Superior temporal gyrus (tissue), 1 donor: ENCODE data around the gene BHLHA15.
"Not testable (repeated sequence)": the region's sequence is repeated elsewhere in the genome, so short reads cannot be mapped to it uniquely, and the experiment has no call there.

Experiments used
- DNase-seq: peaks from one replicate; pipeline ENCODE4 v3.0.0-alpha.2; 2016; ENCODE audit errors: extremely low spot score

The BHLHA15 gene

DNA sequence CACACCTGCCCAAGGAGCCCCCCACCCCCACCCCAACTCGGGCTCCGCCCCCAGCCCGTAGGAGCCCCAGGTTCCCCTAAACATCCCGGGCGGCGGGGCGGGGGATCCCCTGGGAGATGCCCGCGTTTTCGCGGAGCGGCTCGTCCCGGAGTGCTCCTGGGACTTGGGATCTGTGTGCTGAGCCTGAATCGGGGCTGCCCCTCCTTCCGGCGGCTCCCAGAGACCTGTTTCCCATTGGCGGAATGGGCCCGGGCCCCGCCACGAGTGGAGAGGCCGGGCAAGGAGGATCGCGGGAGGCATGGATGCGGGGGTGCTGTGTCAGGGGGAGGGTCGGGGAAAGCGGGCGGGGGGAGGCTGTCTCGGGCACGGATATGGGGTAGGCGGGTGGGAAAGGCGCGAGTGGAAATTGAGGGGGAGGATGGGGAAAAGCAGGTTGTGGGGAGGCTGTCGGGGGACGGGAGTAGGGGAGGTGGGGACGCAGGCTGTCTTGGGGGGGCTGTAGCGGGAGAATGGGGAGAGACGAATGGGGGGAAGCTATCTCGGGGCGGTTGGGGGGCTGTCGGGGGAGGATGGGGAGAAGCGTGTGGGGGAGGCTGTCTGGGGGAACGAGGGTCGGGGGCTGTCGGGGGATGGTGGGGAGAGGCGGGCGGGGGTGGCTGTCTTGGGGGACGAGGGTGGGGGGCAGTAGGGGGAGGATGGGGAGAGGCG lies 572 bp upstream of the BHLHA15 start:
- no peak for DNase-seq

DNA sequence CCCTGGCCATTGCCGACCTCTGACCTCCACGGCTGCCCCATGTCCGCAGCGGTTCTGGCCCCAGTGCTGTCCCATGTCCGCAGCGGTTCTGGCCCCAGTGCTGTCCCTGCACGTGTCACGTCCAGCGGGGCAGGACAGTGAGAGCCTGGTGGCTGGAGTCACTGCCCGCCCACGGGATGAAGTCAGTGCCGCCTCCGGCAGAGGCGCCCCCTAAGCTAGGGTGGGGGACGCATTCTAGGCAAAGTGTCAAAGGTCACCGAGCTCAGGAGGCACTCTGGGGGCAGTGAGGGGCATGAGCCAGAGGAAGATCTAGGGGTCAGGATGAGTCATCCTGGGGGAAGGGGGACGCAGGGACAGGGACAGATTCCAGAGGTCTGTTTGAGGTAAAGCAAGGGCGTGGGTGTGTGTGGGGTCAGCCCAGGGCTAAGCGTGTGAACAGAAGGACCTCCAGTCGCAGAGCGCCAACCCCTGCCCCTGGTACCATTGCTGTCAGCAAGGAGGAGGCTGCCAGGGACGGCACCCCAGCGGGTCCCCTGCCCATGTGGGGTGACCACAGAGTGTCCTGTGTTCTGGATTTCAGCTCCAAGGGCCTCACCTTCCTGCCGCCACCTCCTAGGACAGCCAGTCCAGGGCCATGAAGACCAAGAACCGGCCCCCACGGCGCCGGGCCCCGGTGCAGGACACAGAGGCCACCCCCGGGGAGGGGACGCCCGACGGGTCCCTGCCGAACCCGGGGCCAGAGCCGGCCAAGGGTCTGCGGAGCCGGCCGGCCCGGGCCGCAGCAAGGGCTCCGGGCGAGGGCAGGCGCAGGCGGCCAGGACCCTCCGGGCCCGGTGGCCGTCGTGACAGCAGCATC lies 665 bp downstream of the BHLHA15 start:
- no peak for DNase-seq

DNA sequence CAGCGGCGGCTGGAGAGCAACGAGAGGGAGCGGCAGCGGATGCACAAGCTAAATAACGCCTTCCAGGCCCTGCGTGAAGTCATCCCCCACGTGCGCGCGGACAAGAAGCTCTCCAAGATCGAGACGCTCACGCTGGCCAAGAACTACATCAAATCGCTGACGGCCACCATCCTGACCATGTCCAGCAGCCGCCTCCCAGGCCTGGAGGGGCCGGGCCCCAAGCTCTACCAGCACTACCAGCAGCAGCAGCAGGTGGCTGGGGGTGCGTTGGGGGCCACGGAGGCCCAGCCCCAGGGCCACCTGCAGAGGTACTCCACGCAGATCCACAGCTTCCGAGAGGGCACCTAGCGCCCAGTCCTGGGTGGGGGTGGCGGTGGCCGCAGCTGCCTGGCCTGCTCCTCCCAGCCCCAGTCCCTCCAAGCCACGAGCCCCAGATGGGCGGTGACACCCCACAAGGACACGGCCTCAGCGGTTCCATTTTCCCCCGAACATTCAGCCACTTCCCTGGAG lies 1.3 kb downstream of the BHLHA15 start:
- DNase-seq, result no peak

DNA sequence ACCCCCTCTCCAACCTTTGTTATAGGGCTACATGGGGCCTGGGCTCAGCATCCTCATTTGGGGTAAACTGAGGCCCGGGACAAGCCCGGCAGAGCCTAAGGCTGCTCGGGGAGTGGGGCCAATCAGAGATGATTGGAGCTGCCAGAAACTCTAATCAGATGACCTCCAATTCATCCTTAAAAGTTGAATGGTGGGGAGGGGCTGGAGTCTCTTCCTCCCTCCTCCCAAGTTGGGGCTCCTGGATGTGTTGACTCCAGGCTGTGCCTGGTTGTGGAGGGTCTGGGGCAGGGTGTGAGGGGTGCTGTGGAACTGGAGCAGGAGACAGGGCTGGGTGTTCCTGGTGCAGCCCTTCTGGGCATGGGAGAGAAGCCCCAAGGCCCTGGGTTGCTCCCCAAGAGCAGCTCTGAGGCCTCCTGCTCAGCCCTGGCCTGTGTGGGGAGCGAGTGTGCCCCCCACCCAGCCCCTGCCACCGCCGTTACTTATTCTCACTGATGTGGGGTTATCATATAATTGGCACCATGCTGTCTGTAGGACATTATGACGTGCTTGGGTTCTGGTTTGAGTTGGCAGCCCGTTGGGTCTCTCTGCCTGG lies 2.2 kb downstream of the BHLHA15 start:
- DNase-seq, result no peak

DNA sequence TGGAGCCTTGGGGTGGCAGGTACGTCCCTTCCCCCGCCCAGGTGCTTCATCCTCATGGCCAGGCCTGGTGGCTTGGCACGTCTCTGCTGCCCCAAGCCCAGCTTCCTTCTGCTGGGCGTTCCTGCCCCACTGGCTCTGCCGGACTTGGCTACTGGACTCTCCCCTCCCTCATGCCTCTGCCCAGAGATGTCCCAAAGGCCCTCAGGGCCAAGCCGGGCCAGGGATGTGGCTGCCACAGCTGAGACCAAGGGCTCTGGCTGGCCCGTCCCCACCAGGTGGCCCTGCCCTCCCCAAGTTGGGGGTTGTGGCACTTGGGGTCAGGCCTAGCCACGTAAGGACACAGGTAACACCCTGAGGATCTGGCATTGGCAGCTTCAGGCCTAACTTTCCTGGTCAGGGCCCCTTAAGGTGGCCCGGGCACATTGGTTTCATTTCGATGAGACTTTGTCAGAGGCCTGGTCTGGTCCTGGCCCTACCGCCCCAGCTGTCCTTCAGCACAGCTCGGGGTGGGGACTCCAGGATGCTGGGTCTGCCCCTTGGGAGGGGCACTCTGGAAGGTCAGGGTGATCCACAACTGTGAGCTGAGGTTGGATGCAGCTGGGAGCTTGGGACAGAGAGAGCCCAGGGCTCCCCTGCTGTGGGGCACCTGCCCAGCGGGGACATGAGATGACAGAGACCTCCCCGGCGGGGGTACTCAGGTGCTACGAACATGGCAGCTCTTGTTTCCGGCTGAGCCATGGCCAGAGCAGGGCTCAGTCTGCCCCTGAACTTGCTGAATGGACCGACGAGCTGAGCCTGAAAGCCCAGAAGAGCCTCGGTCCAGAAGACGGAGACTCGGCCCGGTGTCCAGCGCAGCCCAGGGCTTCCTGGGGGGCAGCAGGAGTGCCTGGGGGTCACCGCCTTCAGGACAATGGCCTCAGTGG lies 2.9 kb downstream of the BHLHA15 start:
- no peak for DNase-seq

DNA sequence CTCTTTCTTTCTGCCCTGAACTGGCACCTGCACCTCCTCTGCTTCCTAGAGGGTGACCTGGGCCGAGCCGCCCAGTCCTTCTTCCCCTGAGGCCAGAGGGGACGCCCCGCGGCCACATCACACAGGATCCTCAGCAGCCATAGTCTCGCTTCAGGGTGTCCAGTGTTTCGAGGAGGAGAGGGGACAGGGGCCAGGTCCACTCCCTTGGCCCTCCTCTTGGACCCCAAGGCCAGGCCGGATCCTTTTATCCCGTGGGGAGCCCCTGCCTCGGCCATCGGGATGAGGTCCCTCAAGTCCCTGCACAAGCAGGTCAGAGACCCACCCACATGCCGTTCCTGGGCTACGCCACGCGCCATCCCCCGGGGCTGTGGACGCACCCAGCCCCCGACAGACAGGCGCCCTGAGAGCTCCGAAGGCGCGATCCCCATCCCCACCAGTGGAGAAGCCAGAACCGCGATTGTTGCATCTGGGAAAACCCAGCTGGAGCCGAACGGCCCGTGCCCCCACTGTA lies 3.6 kb downstream of the BHLHA15 start:
- DNase-seq, result no peak

DNA sequence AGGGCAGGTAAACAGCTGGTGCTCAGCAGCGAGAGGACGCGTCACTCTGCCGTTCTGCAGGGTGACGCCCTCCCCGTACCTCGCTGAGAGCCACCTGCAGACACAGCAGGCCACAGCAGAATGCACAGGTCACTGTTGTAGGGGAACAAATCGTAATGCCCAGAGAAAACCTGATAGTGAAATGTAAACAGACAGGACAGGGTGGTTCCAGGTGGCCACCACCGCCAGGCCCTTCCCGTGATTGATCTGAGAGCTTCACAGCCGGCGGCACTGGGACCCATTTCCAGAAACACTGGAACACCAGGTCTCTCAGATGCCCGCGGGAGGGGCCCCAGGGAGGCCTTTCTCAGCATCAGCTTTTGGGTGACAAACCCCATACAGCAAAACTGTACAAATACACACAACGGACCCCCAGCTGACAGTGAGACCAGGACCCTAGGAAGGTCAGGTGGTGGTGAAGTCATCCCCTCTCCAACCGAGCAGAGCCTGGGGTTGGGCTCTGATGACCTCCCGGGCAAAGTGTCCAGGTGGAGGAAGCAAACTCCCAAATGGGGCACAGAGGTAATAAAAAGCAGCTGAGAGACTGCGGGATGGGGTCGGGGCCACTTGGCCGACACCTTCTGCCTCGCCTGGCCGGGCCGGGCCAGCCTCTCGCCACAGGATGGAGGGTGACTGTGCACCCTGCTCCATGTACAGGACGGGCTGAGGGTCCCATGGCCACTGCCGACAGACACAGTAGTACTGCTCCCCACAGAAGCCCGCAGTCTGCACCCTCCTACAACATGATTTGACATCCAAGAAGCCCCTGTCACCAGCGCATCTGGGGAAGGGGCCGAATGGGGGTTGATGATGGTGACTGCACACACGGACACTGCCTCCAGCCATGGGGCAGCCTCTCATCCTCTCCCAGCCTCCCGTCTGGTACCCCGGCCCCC lies 4.6 kb downstream of the BHLHA15 start:
- no peak for DNase-seq

DNA sequence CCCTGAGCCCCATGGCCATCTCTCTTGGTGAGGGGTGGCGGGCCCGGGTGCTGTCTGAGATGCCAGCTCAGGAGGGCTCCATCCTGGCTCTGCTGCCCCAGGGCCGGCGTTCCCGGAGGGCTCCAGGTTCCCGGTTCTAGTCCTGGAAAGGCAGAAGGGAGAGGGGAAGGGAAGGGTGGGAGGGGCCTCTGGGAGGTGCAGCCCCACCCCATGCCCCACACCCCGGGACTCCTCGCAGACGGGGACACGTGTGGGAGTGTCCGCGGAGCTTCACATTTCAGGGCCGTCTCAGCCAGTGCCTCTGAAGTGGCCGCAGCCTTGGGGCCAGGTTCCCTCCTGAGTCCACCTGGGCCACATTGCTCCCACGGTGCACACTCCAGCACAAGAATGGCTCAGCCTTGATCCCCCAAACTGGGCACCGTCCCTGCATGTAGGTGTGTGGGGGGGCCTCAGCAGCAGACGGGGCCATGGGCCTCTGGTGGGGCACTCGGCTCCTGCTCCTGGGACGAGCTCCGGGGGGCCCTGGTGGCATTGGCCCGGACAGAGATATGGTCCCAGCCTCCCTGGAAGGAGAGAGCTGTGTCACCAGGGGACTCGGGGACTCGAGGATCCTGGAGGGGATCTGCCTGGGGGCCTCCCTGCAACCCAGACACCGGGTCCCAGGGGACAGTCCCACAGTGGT lies 5.8 kb downstream of the BHLHA15 start:
- DNase-seq, result no peak

DNA sequence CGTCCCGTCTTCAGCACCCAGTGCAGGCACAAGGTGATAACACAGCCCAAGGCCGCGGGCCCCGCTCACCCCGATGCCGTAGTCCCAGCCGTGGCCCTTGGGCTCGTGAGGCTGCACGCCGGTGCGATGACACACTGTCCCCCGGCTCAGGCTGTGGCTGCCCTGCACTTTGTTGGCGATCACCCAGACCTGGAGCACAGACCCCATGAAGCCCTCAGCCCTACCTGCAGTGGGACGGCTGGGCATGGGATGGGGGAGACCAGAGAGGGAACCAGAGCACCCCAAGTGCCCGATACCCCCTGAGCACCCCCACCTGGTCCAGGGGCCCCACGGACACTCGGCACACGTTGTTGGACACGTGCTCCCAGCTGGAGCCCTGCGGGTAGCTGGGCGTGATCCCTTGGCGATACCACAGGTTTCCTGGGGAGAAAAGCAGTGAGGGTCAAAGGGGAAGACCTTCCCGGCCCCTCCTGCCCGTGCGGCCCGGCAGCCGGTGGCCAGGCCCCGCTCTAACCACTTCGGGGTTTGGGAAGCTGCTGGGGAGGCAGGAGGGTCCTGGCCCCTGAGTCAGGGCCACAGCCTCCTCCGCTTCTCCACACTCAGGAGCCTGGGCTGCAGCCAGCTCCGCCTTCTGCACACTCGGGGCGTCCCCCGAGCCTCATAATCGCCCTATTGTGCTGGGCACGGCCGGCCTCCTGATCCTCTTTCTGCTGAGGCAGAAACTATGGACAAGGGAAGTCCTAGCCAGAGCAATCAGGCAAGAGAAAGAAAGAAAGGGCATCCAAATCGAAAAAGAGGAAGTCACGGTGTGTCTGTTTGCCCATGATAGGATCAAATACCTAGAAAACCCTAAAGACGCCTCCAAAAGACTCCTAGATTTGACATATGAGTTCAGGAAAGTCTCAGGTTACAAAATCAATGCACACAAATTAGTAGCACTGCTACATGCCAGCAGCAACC lies 6.7 kb downstream of the BHLHA15 start:
- peak; percentile 80 for DNase-seq

DNA sequence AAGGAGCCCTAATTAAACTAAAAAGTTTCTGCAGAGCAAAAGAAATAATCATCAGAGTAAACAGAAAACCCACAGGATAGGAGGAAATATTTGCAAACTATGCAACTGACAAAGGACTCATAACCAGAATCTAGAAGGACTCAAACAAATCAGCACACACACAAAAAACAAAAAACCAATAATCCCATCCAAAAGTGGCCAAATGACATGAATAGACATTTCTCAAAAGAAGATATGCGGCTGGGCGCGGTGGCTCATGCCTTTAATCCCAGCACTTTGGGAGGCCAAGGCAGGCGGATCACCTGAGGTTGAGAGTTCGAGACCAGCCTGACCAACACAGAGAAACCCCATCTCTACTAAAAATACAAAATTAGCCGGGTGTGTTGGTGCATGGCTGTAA lies 8.1 kb downstream of the BHLHA15 start:
- not testable (repeated sequence) for DNase-seq

DNA sequence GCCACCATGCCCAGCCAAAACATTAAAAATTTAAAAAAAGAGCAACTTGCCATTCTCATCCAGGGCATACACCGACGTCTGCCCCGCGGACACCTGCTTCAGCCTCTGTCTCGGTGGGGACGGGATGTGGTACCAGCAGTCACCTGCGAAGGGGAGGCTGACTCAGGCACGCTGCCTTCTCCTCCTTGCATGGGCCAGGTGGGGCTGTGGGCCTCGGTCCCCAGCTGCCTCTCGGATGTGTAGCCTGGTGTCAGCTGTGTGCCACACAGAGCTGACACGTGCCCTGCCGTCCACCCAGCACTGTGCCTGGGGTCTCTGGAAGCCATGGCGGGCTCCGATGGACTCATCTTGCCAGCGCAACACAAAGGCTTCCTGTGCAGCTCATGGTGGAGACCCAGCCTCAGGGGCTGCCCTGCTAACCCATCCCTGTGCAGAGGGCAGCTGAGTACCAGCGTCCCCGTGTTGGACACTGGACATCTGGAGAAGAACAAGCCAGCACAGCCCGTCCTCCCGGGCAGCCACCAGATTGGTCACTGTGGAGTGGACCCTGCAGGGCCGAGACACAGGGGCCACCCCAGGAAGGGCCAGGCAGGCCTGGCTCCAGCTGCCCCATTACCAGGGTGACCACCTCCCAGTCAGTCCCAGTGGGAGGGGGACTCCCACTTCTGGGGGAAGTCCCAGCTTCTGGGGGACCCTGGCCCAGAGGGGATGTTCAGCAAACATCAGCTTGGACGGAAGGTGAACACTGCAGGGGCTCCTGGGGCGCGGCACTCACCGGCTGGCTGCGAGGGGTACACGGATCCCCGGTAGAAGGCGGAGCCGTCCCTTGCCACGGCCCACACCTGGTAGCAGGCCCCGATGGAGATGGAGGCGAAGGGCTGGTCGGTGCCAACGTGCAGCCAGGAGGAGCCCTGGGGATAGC lies 10.6 kb downstream of the BHLHA15 start:
- DNase-seq, result no peak

DNA sequence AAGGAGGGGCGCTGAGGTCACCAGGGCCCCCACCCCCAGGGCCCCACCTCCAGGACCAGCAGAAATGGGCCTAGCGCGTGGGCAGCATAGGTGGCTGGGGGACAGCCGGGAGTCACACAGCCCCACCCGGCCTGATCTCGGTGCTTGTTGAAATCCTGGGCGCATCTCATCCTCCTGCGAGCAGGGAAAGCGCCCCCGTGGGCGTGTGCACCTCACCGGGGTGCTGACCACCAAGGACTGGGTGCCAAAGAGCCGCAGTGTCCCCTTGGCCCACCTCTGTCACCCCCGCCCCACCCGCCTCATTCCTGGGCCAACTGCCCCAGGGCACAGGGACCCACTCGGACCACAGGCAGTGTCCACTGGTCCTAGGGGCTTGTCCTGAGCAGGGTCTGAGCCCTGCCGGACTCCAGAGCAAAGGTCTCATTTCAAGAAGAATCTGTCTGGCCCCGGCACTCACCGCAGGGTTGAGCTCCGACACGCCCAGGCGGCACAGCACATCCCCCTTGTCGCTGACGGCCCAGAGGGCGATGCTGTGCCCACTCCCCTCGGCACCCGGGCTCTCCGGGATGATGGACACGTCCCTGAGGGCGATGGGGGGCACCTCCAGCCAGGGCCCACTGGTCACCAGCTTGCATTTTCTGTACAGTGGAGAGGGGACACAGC lies 11.4 kb downstream of the BHLHA15 start:
- no peak for DNase-seq

DNA sequence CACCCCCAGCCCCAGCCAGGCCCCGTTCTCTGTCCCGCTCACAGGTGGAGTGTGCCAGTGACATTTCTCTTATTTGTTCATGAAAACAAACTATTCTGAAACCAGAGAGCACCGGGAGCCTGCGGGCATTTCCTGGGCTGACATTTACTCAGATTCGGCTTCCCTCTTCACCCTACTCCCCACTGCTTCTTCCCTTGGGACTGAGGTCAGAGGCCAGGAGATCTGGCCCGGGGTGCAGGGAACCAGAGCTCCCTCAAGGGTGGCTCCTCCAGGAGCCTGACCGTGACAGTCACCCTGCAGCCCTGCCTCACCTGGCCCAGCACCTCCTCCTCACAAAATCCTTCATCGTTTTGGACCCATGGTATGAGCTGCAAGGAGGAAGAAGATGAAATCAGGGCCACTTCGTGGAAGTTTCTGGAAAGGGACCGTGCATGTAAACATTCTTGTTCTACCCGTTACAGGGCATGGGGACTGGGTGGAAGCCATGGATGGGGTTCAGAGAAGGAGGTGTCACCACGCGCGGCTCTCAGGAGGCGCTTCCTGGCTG lies 12.2 kb downstream of the BHLHA15 start:
- no peak for DNase-seq

DNA sequence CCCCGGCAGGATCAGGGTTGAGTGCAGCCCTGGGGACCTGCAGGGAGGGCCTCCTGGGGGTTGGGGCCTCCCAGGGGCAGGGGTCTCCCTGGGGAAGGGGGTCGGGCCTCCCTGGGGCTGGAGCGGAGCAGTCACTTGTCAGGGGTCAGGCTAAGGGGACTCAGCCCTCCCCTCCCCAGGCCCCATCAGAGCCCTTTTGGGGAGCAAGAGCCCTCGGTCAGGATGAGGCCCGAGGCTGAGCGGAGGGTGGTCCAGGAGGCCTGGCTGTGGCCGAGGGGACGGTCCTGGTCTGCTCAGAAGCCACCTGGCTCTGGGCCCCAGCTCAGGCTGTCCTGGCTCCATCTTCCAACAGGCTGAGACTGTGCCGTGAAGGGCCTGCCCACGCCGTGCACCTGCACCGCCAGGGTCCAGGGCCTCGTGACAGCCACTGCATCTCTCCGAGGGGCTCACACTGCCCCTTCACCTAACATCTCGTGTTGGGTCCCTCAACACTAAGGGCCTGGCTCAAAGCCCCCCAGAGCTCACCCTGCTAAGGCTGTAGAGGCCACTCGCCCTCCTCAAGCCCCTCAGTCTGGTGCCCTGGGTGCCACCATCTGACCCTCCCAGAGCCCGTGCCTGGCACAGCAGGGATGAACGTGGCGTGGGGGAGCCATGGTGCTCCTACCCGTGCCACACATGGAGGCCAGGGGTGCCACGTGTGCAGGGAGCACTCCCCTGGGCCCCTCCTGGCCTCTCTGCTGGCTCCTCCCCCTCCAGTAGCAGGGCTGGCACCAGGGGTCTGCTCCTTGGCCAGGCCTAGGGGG lies 12.9 kb downstream of the BHLHA15 start:
- no peak for DNase-seq

DNA sequence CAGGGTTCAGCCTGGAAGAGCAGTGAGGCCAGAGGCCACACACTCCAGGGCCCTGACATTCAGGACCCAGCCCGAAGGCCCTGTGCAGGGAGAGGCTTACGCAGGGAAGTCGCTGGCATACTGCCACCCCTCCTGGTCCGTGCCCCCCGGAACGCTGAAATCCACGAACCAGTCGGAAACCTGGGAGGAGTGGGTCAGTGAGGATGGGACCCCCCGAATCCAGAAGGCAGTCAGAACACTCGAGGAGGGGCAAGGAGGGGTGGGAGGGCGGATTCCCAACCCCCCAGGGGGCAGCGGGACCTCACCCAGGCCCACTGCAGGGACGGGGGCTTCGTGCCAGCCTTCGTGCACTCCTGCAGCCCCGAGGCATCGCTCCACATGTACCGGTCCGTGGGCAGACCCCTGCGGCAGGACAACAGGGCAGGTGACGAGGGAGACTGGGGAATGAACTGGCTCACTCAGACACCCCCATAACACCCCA lies 13.5 kb downstream of the BHLHA15 start:
- DNase-seq, result no peak
